GM18505 (cell line): ENCODE measurements around the gene IL3RA.
"Not testable (repeated sequence)": the region's sequence is repeated elsewhere in the genome, so short reads cannot be mapped to it uniquely, and the experiment has no call there.

Experiments used
- ATAC-seq: cut with Tn5 transposase; IDR thresholded peaks from one replicate; pipeline ENCODE4 v1.9.1; 2021; ENCODE audit not compliant: unreplicated experiment
- POLR2A ChIP-seq: IDR thresholded peaks from 4 replicates; pipeline ENCODE4 v1.6.1; 2011; ENCODE audit warnings: borderline replicate concordance; ENCODE audit not compliant: insufficient read depth, insufficient read length; ENCODE audit errors: extremely low read depth

The IL3RA gene

DNA sequence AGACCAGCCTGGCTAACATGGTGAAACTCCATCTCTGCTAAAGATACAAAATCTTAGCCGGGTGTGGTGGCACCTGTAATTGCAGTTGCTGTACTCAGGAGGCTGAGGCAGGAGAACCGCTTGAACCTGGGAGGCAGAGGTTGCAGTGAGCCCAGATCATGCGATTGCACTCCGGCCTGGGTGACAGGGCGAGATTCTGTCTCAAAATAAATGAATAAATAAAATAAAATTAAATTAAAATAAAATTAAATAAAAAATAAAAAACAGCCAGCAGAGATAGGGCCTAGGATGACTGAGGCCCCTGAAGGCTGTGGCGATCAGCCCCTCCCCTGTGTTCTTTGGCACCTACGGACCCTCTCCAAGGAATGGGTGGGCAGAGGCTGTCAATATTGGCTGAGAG lies 22.8 kb upstream of the IL3RA start:
- ATAC-seq: no peak
- TF ChIP-seq POLR2A: no peak

DNA sequence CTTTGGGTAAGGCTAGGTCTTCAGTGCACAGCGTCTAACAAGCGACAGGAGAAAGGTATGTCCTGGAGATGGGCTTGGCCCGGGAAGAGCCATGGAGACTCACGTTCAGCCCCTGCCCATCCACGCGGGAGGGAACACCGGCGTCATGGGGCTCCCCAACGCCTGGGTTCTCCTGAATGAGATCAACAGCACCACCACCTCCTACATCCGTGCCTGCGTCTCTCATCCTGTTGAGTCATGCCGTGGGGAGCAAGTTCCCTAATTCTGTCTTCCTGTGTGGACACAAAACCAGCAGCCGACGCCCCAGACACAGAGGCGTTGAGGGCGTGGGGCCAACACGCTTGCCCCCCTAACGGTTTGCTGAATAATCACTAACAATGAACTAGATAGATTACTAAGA lies 20.1 kb upstream of the IL3RA start:
- no peak for TF ChIP-seq POLR2A
- ATAC-seq: no peak

DNA sequence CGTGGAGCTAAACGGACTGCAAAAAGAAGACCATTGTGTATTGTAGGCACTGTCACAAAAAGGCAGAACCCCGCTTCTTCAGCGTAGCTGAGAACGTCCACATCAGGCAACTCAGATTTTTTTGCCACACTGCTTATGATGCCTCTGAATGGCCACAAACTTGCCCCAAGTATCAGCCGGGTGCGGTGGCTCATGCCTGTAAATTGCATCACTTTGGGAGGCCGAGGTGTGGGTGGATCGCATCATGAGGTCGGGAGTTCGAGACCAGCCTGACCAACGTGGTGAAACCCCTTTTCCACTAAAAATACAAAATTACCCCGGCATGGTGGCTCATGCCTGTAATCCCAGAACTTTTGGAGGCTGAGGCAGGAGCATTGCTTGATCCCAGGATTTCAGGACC lies 14.9 kb upstream of the IL3RA start:
- TF ChIP-seq POLR2A: no peak
- ATAC-seq: no peak

DNA sequence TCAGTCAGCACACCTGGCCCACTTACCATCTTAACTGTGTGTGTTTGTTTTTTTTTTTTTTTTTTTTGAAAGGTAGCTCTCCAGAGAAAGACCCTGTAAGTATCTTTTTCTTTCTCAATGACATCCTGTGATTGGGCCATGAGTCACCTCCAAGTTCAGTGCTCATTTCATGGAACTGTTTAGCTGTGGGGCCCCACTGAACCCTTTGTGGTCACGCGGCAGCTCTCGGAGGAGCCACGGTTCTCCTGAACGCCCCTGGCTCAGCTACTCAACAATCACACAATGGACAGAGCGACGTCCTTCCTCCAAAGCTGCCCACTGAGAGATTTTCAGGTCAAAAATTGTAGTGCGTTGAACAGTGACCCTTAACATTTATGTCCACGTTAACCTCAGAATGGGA lies 14.2 kb upstream of the IL3RA start:
- no peak for ATAC-seq
- TF ChIP-seq POLR2A: no peak

DNA sequence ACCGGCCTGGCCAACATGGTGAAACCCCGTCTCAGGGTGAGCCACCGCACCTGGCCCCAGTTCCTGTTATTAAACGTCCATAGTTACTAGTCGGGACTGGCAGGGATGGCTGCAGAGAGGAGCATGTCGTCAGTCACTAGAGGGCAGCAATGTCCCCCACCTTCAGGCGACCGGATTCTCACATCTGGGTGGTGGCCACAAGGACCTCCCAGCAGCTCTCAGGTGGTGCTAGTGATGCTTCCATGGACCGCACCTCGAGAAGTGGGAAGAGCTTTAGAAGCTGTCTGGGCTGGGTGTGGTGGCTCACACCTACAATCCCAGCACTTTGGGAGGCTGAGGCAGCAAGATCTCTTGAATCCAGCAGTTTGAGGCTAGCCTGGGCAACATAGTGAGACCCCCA lies 13.3 kb upstream of the IL3RA start:
- TF ChIP-seq POLR2A: no peak
- peak; percentile 60 for ATAC-seq

DNA sequence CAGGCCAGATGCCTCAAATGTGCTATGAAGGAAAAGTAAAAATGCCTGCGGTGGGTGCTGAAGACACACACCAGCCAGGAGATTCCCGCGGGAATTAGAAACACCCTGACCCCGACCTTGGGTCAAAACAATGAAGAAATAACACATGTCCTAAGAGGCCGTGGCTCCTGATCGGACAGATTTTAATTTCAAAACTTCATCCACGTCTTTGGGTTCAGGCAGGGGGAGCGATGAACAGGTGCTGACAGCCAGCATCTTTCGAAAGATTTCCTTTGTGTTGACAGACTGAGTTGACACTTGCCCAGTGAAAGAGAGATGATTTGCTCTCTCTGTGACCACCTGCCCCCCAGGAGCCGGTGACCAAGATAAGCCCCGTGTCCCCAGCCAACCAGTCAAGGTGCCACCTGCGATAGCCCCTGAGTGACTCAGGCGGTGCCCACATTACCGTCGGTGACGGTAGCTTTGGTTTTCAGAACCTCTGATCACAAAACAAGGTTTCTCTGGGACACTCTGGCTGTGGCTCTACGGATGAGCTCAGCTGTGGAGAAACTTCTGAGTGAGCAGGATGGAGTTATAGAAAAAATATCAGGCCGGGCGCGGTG lies 11.0 kb upstream of the IL3RA start:
- ATAC-seq: no peak
- TF ChIP-seq POLR2A: no peak

DNA sequence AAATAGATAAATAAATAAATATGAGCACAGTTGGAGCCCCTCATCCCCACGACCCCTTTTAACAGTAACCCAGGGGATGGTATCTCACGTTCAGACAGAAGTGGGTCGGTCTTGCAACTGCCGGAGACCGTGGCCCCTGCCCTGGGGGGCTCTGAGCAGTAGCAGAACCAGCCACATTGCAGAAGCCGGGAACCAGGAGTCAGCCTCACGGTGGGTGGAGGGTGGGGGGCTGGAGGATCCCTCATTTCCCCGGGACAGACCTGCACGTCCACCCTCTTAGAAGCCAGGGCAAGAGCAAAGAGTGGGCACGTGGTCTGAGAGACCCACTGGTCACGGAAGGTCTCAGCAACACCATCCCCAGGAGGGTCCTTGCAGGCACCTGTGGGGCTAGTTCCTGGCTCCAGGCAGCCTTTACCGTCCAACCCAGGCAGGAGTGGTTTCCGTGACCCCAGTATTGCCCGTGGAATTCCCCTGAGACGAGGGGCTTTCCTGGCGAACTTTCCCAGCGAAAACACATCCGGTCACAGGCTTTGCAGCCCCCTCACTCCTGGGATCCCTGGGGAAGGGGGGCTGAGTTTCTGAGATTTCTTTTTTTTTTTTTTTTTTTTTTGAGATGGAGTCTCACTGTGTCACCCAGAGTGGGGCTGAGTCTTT lies 8.8 kb upstream of the IL3RA start:
- no peak for ATAC-seq
- no peak for TF ChIP-seq POLR2A

DNA sequence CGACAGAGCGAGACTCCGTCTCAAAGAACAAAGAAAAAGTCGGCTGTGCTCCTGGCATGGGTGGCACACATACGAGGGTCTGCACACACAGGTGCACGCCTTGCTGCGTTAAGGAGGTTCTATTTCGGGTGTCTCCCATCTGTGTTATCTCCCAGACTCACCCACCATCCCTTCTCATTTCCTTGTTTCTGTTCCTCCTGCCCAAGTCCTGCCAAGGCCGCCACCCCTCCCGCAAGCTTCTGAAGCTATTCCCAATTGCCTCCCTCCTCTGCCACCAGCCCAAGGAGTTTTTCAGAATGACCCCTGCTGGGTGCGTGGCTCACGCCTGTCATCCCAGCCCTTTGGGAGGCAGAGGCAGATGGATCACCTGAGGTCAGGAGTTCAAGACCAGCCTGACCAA lies 6.0 kb upstream of the IL3RA start:
- ATAC-seq: no peak
- no peak for TF ChIP-seq POLR2A

DNA sequence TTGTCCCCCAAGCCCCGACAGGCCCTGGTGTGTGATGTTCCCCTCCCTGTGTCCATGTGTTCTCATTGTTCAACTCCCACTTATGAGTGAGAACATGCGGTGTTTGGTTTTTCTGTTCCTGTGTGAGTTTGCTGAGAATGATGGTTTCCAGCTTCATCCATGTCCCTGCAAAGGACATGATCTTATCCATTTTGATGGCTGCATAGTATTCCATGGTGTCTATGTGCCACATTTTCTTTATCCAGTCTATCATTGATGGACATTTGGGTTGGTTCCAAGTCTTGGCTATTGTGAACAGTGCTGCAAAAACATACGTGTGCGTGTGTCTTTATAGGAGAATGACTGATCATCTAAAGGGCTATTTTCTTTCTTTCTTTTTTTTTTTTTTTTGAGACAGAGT lies 4.2 kb upstream of the IL3RA start:
- ATAC-seq: not testable (repeated sequence)

DNA sequence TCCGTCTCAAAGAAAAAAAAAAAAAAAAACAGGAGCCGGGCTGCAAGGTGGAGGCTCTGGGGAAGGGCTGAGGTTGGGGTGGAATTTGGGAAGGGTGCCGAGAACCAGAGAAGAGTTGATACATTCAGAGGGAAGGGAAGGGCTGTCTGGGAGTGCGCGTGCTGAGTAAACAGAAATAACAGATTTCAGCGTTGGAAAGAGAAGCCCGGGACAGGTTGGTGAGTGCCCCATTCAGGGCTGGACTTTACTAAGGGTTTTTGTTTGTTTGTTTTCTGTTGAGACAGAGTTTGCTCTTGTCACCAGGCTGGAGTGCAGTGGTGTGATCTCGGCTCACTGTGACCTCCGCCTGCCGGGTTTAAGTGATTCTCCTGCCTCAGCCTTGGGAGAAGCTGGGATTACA lies 1.7 kb upstream of the IL3RA start:
- TF ChIP-seq POLR2A: no peak
- ATAC-seq: no peak

DNA sequence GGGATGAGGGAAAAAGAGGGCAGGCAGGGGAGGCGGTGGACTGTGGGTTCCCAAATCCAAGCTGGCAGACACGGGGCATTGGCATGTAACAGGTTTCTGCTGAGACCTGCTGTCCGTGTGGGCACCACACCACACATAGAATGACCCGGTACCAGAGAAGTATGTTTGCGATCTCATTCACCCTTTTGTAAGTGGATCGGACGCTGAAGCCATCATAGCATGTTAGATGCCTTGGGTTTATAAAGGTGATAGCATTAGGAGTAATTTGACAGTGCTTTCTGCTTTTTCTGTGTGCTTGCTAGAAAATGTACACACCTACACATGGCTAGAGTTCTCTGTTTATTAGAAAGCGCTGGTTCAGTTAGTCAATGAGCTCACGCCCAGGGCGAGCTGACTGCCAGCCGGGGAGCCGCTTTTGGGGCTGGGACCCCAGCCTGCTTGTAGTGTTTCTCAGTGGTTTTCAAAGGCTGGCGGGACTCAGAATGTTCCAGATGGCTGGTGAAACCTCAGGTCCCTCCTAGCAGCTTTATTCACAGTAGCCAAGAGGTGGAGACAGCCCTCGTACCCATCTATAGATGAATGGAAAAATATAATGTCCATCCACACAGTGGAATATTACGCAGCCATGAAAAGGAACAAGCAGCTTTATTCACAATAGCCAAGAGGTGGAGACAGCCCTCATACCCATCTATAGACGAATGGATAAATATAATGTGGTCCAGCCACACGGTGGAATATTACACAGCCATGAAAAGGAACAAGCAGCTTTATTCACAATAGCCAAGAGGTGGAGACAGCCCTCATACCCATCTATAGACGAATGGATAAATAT lies 579 bp downstream of the IL3RA start:
- no peak for TF ChIP-seq POLR2A
- no peak for ATAC-seq

DNA sequence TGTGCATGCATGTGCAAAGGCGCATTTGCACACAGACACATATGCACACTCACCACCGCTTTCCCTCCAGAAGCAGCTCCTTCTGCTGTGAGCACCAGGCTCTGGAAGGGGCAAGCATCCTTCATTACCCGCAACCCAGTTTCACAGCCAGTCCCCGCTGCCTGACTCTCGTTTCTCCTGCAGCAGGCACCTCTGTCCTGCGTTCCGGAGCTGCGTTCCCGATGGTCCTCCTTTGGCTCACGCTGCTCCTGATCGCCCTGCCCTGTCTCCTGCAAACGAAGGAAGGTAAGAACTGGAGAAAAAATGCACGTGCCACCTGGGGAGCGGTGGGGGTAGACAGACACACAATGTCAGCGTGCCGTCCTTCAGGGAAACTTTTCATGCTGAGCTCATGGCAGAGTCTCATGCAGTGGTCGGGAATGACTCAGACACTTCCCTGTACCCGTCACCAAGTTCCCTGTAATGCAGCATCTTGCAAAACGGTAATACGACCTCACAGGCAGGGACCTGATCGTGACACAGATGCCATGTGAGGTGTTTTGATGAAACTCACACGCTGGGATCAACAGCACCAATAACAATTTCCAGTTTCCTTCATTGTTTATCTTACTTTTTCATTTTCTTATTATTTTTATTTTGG lies 5.1 kb downstream of the IL3RA start:
- no peak for TF ChIP-seq POLR2A
- ATAC-seq: no peak

DNA sequence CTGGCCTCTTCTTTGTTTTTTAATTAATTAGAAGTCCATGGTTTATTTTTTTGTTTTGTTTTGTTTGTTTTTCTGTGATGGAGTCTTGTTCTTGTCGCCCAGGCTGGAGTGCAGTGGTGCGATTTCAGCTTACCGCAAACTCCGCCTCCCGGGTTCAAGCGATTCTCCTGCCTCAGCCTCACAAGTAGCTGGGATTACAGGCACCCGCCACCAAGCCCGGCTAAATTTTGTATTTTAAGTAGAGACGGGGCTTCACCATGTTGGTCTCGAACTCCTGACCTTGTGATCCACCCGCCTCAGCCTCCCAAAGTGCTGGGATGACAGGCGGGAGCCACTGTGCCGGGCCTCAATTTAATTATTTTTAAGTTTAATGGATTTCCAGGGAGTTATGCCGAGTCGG lies 13.0 kb downstream of the IL3RA start:
- not testable (repeated sequence) for ATAC-seq
